ENCODE results near the gene OLFM1. TPM values are rescaled to one million over a fixed set of nuclear protein-coding genes. Genes with fewer than 3 reads are reported as not detected.
"Not testable (repeated sequence)": the region's sequence is repeated elsewhere in the genome, so short reads cannot be mapped to it uniquely, and the experiment has no call there.

OLFM1 gene
- total RNA-seq, 1 experiment from 2014 or later, result 0.06 TPM

- DNase-seq (ENCODE audit: low read depth), result no peak
Observed at GRCh38 chr9:135056541-135056940, 30.9 kb upstream of the OLFM1 start.

GRCh38 chr9:135060461-135061116 lies 26.9 kb upstream of the OLFM1 start:
- no peak for DNase-seq (ENCODE audit: low read depth)

GRCh38 chr9:135061441-135061840 lies 26.0 kb upstream of the OLFM1 start:
- DNase-seq (ENCODE audit: low read depth), result no peak

- no peak for DNase-seq (ENCODE audit: low read depth)
Observed at GRCh38 chr9:135062254-135062653, 25.2 kb upstream of the OLFM1 start.

- not testable (repeated sequence) for DNase-seq (ENCODE audit: low read depth)
Observed at GRCh38 chr9:135063466-135063865, 24.0 kb upstream of the OLFM1 start.

- DNase-seq (ENCODE audit: low read depth), result not testable (repeated sequence)
Observed at GRCh38 chr9:135063888-135064287, 23.6 kb upstream of the OLFM1 start.

GRCh38 chr9:135065151-135065550 lies 22.3 kb upstream of the OLFM1 start:
- DNase-seq (ENCODE audit: low read depth), result no peak

- no peak for DNase-seq (ENCODE audit: low read depth)
Observed at GRCh38 chr9:135065804-135066203, 21.7 kb upstream of the OLFM1 start.

- DNase-seq (ENCODE audit: low read depth), result no peak
Observed at GRCh38 chr9:135066291-135066690, 21.2 kb upstream of the OLFM1 start.

- DNase-seq (ENCODE audit: low read depth), result no peak
Observed at GRCh38 chr9:135067096-135067710, 20.3 kb upstream of the OLFM1 start.

GRCh38 chr9:135068776-135069415 lies 18.6 kb upstream of the OLFM1 start:
- no peak for DNase-seq (ENCODE audit: low read depth)

- no peak for DNase-seq (ENCODE audit: low read depth)
Observed at GRCh38 chr9:135069558-135070197, 17.8 kb upstream of the OLFM1 start.

GRCh38 chr9:135070198-135070951 lies 17.1 kb upstream of the OLFM1 start:
- DNase-seq (ENCODE audit: low read depth), result no peak

GRCh38 chr9:135070964-135071735 lies 16.3 kb upstream of the OLFM1 start:
- DNase-seq (ENCODE audit: low read depth), result no peak

- no peak for DNase-seq (ENCODE audit: low read depth)
Observed at GRCh38 chr9:135073081-135073740, 14.3 kb upstream of the OLFM1 start.

- DNase-seq (ENCODE audit: low read depth), result no peak
Observed at GRCh38 chr9:135073741-135074305, 13.6 kb upstream of the OLFM1 start.

- DNase-seq (ENCODE audit: low read depth), result no peak
Observed at GRCh38 chr9:135074354-135075233, 12.9 kb upstream of the OLFM1 start.

- DNase-seq (ENCODE audit: low read depth), result no peak
Observed at GRCh38 chr9:135075234-135076142, 12.0 kb upstream of the OLFM1 start.

Measured in HT1080 (cell line).